ENCODE results near the gene DDB1. TPM values are rescaled to one million over a fixed set of nuclear protein-coding genes. Genes with fewer than 3 reads are reported as not detected.

DDB1 gene
- total RNA-seq, 1 experiment from 2014 or later: 297 TPM

DNA sequence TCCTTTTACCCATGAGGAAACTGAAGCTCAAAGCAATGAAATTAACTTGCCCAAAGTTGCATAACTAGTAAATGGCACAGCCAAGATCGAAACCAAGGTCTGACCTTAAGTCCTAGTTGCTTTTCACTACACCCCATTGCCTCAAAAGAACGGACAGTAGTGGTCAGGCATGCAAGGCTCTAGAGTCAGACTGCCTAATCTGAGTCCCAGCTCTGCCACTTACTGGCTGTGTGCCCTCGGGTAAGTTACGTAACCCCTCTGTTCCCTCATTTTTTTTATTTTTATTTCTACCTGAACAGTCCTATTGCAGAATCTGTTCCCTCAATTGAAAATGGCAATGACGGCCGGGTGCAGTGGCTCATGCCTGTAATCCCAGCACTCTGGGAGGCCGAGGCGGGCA, 19.1 kb upstream of the DDB1 start:
- no peaks in the 10 kb centered on the region for H4K20me1 ChIP-seq (ENCODE audit: control insufficient read depth, insufficient read depth, insufficient read length)
- no peak for DNase-seq
- no peak overlapping the region for H2BK15ac ChIP-seq (ENCODE audit: low read depth, low read length)
- no CpG with 5 or more reads among the region's 8 CpGs for WGBS (ENCODE audit: extremely low coverage, insufficient read length, low lambda C conversion rate)
- H3K79me1 ChIP-seq (ENCODE audit: insufficient read depth, low read depth, low read length, poor library complexity, severe bottlenecking): no peaks in the 10 kb centered on the region
- H3K9me3 ChIP-seq (ENCODE audit: control insufficient read depth, low read depth, low read length): no peaks in the 10 kb centered on the region
- no peak overlapping the region for H2BK12ac ChIP-seq (ENCODE audit: insufficient read length, low read depth, low read length)
- no peak overlapping the region for H3K4me3 Mint-ChIP-seq
- H3K14ac ChIP-seq (ENCODE audit: insufficient read depth, low read length): no peak overlapping the region
- no peaks in the 10 kb centered on the region for H3K27me3 Mint-ChIP-seq (ENCODE audit: low read depth)
- H4K91ac ChIP-seq (ENCODE audit: insufficient read length, low read depth, low read length): no peak overlapping the region
- H2BK20ac ChIP-seq (ENCODE audit: low read depth, low read length, poor library complexity, severe bottlenecking): no peak overlapping the region
- H3K56ac ChIP-seq (ENCODE audit: insufficient read length, low read depth, low read length): no peak overlapping the region
- TF ChIP-seq, protein P1, sequence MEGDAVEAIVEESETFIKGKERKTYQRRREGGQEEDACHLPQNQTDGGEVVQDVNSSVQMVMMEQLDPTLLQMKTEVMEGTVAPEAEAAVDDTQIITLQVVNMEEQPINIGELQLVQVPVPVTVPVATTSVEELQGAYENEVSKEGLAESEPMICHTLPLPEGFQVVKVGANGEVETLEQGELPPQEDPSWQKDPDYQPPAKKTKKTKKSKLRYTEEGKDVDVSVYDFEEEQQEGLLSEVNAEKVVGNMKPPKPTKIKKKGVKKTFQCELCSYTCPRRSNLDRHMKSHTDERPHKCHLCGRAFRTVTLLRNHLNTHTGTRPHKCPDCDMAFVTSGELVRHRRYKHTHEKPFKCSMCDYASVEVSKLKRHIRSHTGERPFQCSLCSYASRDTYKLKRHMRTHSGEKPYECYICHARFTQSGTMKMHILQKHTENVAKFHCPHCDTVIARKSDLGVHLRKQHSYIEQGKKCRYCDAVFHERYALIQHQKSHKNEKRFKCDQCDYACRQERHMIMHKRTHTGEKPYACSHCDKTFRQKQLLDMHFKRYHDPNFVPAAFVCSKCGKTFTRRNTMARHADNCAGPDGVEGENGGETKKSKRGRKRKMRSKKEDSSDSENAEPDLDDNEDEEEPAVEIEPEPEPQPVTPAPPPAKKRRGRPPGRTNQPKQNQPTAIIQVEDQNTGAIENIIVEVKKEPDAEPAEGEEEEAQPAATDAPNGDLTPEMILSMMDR (conservative IDR thresholded peaks at IDR 0.05): no peak
- H3K27me3 ChIP-seq (ENCODE audit: insufficient read depth, low read length): no peaks in the 10 kb centered on the region
- no peak overlapping the region for H2AK5ac ChIP-seq (ENCODE audit: insufficient read length, low read length)
- no peak overlapping the region for H3K27ac ChIP-seq (ENCODE audit: insufficient read length, low read depth, low read length)
- no peak overlapping the region for H3K23ac ChIP-seq (ENCODE audit: insufficient read length, low read depth, low read length)
- H3K4ac ChIP-seq (ENCODE audit: low read depth, low read length): no peak overlapping the region
- no peak overlapping the region for H4K8ac ChIP-seq (replicated peaks; ENCODE audit: insufficient read length, low read depth, low read length)
- no peak overlapping the region for H4K5ac ChIP-seq (ENCODE audit: insufficient read length, low read depth, low read length)
- H2BK5ac ChIP-seq (ENCODE audit: insufficient read length, low read length): no peak overlapping the region
- H3K4me2 ChIP-seq (ENCODE audit: insufficient read depth, insufficient read length, low read length): no peak overlapping the region
- no peaks in the 10 kb centered on the region for H3K23me2 ChIP-seq (ENCODE audit: insufficient read length, low read depth, low read length, poor library complexity, severe bottlenecking)
- H3K9ac ChIP-seq (ENCODE audit: extremely low read depth, insufficient read length, low read length): no peak overlapping the region
- no peak overlapping the region for H2BK120ac ChIP-seq (ENCODE audit: low read depth, low read length, poor library complexity, severe bottlenecking)
- H3K4me1 Mint-ChIP-seq: no peaks in the 10 kb centered on the region
- peaks cover 5 to 43% (median 22%) of the 10 kb centered on the region in 3 experiments for H3K36me3 Mint-ChIP-seq (ENCODE audit: insufficient read depth in 1 of 3, low read depth in 3 of 3)
- H3K79me2 ChIP-seq (ENCODE audit: insufficient read depth, low read length): no peaks in the 10 kb centered on the region
- no peaks in the 10 kb centered on the region for H3K9me3 Mint-ChIP-seq
- H3K18ac ChIP-seq (ENCODE audit: insufficient read length, low read depth, low read length): no peak overlapping the region
- H2AFZ ChIP-seq (ENCODE audit: low read length): no peak overlapping the region
- no peak overlapping the region for H3T11ph ChIP-seq (ENCODE audit: low read length)
- no peaks in the 10 kb centered on the region for H3K4me1 ChIP-seq (ENCODE audit: insufficient read depth, low read length)
- H3K27ac Mint-ChIP-seq: no peak overlapping the region
